NT2/D1 (cell line): ENCODE results near the gene CDK6.

ENCODE experiments used
- DNase-seq: peaks from one replicate; pipeline ENCODE4 v3.0.0-alpha.2; 2011; ENCODE audit warnings: low read depth, low spot score
- H3K27me3 ChIP-seq: 2 replicates; pipeline ENCODE4 v1.6.0; 2011; ENCODE audit warnings: mild to moderate bottlenecking; ENCODE audit not compliant: insufficient read length, insufficient read depth
- H3K36me3 ChIP-seq: 2 replicates; pipeline ENCODE4 v1.6.1; 2011; ENCODE audit warnings: mild to moderate bottlenecking, low read length, mixed read lengths; ENCODE audit not compliant: insufficient read depth, insufficient read length
- H3K4me1 ChIP-seq: 2 replicates; pipeline ENCODE4 v1.5.1; 2011; ENCODE audit not compliant: insufficient read depth, insufficient read length
- H3K4me3 ChIP-seq: 2 replicates; pipeline ENCODE4 v1.5.1; 2011; ENCODE audit warnings: low read depth; ENCODE audit not compliant: insufficient read length
- H3K9ac ChIP-seq: 2 replicates; pipeline ENCODE4 v1.6.0; 2011; ENCODE audit warnings: low read depth; ENCODE audit not compliant: insufficient read length
- H3K9me3 ChIP-seq: 2 replicates; pipeline ENCODE4 v1.5.1; 2011; ENCODE audit warnings: mild to moderate bottlenecking, low read length; ENCODE audit not compliant: insufficient read depth
- SUZ12 ChIP-seq: IDR thresholded peaks from 2 replicates; pipeline ENCODE4 v1.6.1; 2011; ENCODE audit not compliant: insufficient read length, insufficient read depth; ENCODE audit errors: extremely low read depth
- YY1 ChIP-seq: IDR thresholded peaks from 2 replicates; pipeline ENCODE4 v1.6.1; 2011; ENCODE audit not compliant: insufficient read length, insufficient read depth
- ZNF274 ChIP-seq: IDR thresholded peaks from 2 replicates; pipeline ENCODE4 v1.6.1; 2011; ENCODE audit warnings: mild to moderate bottlenecking, low read depth, low read length

The CDK6 gene

GRCh38 chr7:92714280-92714679 lies 122.1 kb downstream of the CDK6 start:
- Histone ChIP-seq H3K9me3 (no peaks in the 10 kb centered on the region), H3K27me3 (no peaks in the 10 kb centered on the region), H3K4me3 (no peak overlapping the region), H3K36me3 (peaks cover 8% of the 10 kb centered on the region), H3K9ac (no peak overlapping the region), H3K4me1 (no peaks in the 10 kb centered on the region)
- no peak for TF ChIP-seq YY1
- TF ChIP-seq SUZ12, result no peak
- no peak for TF ChIP-seq ZNF274
- DNase-seq, result no peak

- H3K4me1 ChIP-seq, result no peaks in the 10 kb centered on the region
- TF ChIP-seq SUZ12, result no peak
- TF ChIP-seq ZNF274, result no peak
- TF ChIP-seq YY1, result no peak
- DNase-seq, result no peak
- H3K4me3 ChIP-seq, result no peak overlapping the region
- no peaks in the 10 kb centered on the region for H3K27me3 ChIP-seq
- H3K9ac ChIP-seq, result no peak overlapping the region
- peaks cover 7% of the 10 kb centered on the region for H3K36me3 ChIP-seq
- H3K9me3 ChIP-seq, result no peaks in the 10 kb centered on the region
These were observed 126.5 kb downstream of the CDK6 start for GRCh38 chr7:92709912-92710311.

GRCh38 chr7:92709150-92709549 lies 127.2 kb downstream of the CDK6 start:
- Histone ChIP-seq H3K9me3 (no peaks in the 10 kb centered on the region), H3K9ac (no peak overlapping the region), H3K36me3 (peaks cover 4% of the 10 kb centered on the region), H3K4me3 (no peak overlapping the region), H3K27me3 (no peaks in the 10 kb centered on the region), H3K4me1 (no peaks in the 10 kb centered on the region)
- no peak for DNase-seq
- TF ChIP-seq SUZ12, result no peak
- TF ChIP-seq YY1, result no peak
- no peak for TF ChIP-seq ZNF274

GRCh38 chr7:92708111-92709042 lies 128.0 kb downstream of the CDK6 start:
- H3K4me1 ChIP-seq, result no peaks in the 10 kb centered on the region
- no peak overlapping the region for H3K4me3 ChIP-seq
- no peak overlapping the region for H3K9ac ChIP-seq
- no peak for DNase-seq
- H3K27me3 ChIP-seq, result no peaks in the 10 kb centered on the region
- peaks cover 4% of the 10 kb centered on the region for H3K36me3 ChIP-seq
- no peak for TF ChIP-seq ZNF274
- TF ChIP-seq SUZ12, result no peak
- TF ChIP-seq YY1, result no peak
- no peaks in the 10 kb centered on the region for H3K9me3 ChIP-seq

GRCh38 chr7:92707435-92707834 lies 128.9 kb downstream of the CDK6 start:
- no peak overlapping the region for H3K9ac ChIP-seq
- DNase-seq, result no peak
- no peaks in the 10 kb centered on the region for H3K27me3 ChIP-seq
- H3K9me3 ChIP-seq, result no peaks in the 10 kb centered on the region
- TF ChIP-seq SUZ12 (no peak), ZNF274 (no peak), YY1 (no peak)
- peaks cover 4% of the 10 kb centered on the region for H3K36me3 ChIP-seq
- H3K4me1 ChIP-seq, result no peaks in the 10 kb centered on the region
- no peak overlapping the region for H3K4me3 ChIP-seq

- DNase-seq, result no peak
- H3K36me3 ChIP-seq, result peaks cover 4% of the 10 kb centered on the region
- TF ChIP-seq YY1 (no peak), SUZ12 (no peak), ZNF274 (no peak)
- H3K4me3 ChIP-seq, result no peak overlapping the region
- H3K9ac ChIP-seq, result no peak overlapping the region
- no peaks in the 10 kb centered on the region for H3K4me1 ChIP-seq
- H3K27me3 ChIP-seq, result no peaks in the 10 kb centered on the region
- no peaks in the 10 kb centered on the region for H3K9me3 ChIP-seq
These were observed 129.8 kb downstream of the CDK6 start for GRCh38 chr7:92706563-92706962.

GRCh38 chr7:92705831-92706230 lies 130.5 kb downstream of the CDK6 start:
- peaks cover 4% of the 10 kb centered on the region for H3K36me3 ChIP-seq
- H3K4me3 ChIP-seq, result no peak overlapping the region
- H3K4me1 ChIP-seq, result no peaks in the 10 kb centered on the region
- TF ChIP-seq ZNF274 (no peak), YY1 (no peak), SUZ12 (no peak)
- no peaks in the 10 kb centered on the region for H3K27me3 ChIP-seq
- H3K9ac ChIP-seq, result no peak overlapping the region
- no peak for DNase-seq
- no peaks in the 10 kb centered on the region for H3K9me3 ChIP-seq
